ENCODE measurements around the gene NPBWR2.
"Not testable (repeated sequence)": the region's sequence is repeated elsewhere in the genome, so short reads cannot be mapped to it uniquely, and the experiment has no call there.

Gene NPBWR2

GRCh38 chr20:64098471-64099013, 8.8 kb downstream of the NPBWR2 start:
- no peak for DNase-seq
- TF ChIP-seq POLR2A (IDR thresholded peaks at IDR 0.05; ENCODE audit: low read length) (no peak), GATA1 (IDR thresholded peaks at IDR 0.05; ENCODE audit: low read depth, low read length) (no peak)

GRCh38 chr20:64096535-64096934, 10.8 kb downstream of the NPBWR2 start:
- TF ChIP-seq GATA1 (IDR thresholded peaks at IDR 0.05; ENCODE audit: low read depth, low read length): no peak
- TF ChIP-seq POLR2A (IDR thresholded peaks at IDR 0.05; ENCODE audit: low read length): no peak
- DNase-seq: no peak

- DNase-seq: no peak
- TF ChIP-seq GATA1 (IDR thresholded peaks at IDR 0.05; ENCODE audit: low read depth, low read length) (no peak), POLR2A (IDR thresholded peaks at IDR 0.05; ENCODE audit: low read length) (no peak)
Measured at GRCh38 chr20:64095927-64096326, 11.4 kb downstream of the NPBWR2 start.

- no peak for TF ChIP-seq POLR2A (IDR thresholded peaks at IDR 0.05; ENCODE audit: low read length)
- no peak for DNase-seq
Measured at GRCh38 chr20:64095455-64095854, 11.9 kb downstream of the NPBWR2 start.

GRCh38 chr20:64093013-64093503, 14.3 kb downstream of the NPBWR2 start:
- TF ChIP-seq GATA1 (IDR thresholded peaks at IDR 0.05; ENCODE audit: low read depth, low read length) (no peak), POLR2A (IDR thresholded peaks at IDR 0.05; ENCODE audit: low read length) (no peak)
- no peak for DNase-seq

- TF ChIP-seq POLR2A (IDR thresholded peaks at IDR 0.05; ENCODE audit: low read length): no peak
- TF ChIP-seq GATA1 (IDR thresholded peaks at IDR 0.05; ENCODE audit: low read depth, low read length): no peak
- DNase-seq: no peak
Measured at GRCh38 chr20:64092258-64093012, 14.9 kb downstream of the NPBWR2 start.

GRCh38 chr20:64091770-64092169, 15.6 kb downstream of the NPBWR2 start:
- no peak for DNase-seq
- TF ChIP-seq GATA1 (IDR thresholded peaks at IDR 0.05; ENCODE audit: low read depth, low read length): no peak
- TF ChIP-seq POLR2A (IDR thresholded peaks at IDR 0.05; ENCODE audit: low read length): no peak

GRCh38 chr20:64091340-64091739, 16.0 kb downstream of the NPBWR2 start:
- DNase-seq: no peak
- TF ChIP-seq POLR2A (IDR thresholded peaks at IDR 0.05; ENCODE audit: low read length) (no peak), GATA1 (IDR thresholded peaks at IDR 0.05; ENCODE audit: low read depth, low read length) (no peak)

- no peak for TF ChIP-seq GATA1 (IDR thresholded peaks at IDR 0.05; ENCODE audit: low read depth, low read length)
- no peak for TF ChIP-seq POLR2A (IDR thresholded peaks at IDR 0.05; ENCODE audit: low read length)
Measured at GRCh38 chr20:64090165-64090564, 17.2 kb downstream of the NPBWR2 start.

GRCh38 chr20:64088586-64088985, 18.8 kb downstream of the NPBWR2 start:
- DNase-seq: peak; percentile 20 to 22

More at GRCh38 chr20:64090165-64090564, 17.2 kb downstream of the NPBWR2 start:
- no peak for DNase-seq

GRCh38 chr20:64087226-64087825, 20.0 kb downstream of the NPBWR2 start:
- DNase-seq: not testable (repeated sequence)

- no peak for DNase-seq
- TF ChIP-seq POLR2A (IDR thresholded peaks at IDR 0.05; ENCODE audit: low read length) (no peak), GATA1 (IDR thresholded peaks at IDR 0.05; ENCODE audit: low read depth, low read length) (no peak)
Measured at GRCh38 chr20:64086801-64087200, 20.6 kb downstream of the NPBWR2 start.

GRCh38 chr20:64084685-64085152, 22.6 kb downstream of the NPBWR2 start:
- no peak for DNase-seq
- no peak for TF ChIP-seq GATA1 (IDR thresholded peaks at IDR 0.05; ENCODE audit: low read depth, low read length)
- no peak for TF ChIP-seq POLR2A (IDR thresholded peaks at IDR 0.05; ENCODE audit: low read length)

GRCh38 chr20:64083804-64084684, 23.3 kb downstream of the NPBWR2 start, which contains the start of gene LKAAEAR1:
TSS of gene LKAAEAR1 (minus strand) at chr20:64084398. CDS start at chr20:64084219, 179 bp downstream.
- no peak for TF ChIP-seq POLR2A (IDR thresholded peaks at IDR 0.05; ENCODE audit: low read length)
- TF ChIP-seq GATA1 (IDR thresholded peaks at IDR 0.05; ENCODE audit: low read depth, low read length): no peak
- DNase-seq: no peak
